A673 (cell line): ENCODE data around the gene ROR1.

Experiments used
- EZH2 ChIP-seq: fragments of 200-600 bp; sonication (generic); IDR thresholded peaks from 2 replicates; pipeline ENCODE4 v1.6.1; 2017; ENCODE audit warnings: borderline replicate concordance, low read depth, mild to moderate bottlenecking, mixed read lengths, antibody characterized with exemption, low read length; ENCODE audit not compliant: poor library complexity, severe bottlenecking
- TF ChIP-seq, protein P1 (sequence below): fragments of 300-800, 200-600 bp; sonication (generic); conservative IDR thresholded peaks from 2 replicates; pipeline ENCODE4 v1.5.1; 2017; ENCODE audit warnings: low read depth, mild to moderate bottlenecking, antibody characterized with exemption, low read length, moderate library complexity, mixed read lengths

DNA sequence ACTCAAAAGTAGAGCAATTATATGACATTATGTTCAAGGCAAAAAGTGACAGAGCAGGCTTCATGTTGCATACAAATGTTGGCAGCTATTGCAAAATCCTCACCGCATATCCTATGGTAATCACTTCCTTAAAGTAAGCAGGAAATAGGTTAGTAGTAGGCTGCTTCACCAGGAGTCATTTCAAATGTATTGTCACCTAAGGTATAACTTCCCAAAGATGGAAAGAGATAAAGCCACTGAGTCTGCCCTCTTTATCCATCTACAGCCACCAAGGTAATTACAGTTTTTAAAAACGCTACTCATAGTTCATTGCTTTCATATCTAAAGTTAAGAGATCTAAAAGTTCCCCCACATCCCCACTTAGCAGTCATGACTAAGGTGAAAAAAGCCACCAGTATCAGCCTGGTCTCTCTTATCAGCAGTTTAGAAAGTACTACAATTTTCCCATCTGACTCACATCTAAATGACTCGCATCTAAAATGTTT lies 398.0 kb downstream of the ROR1 start:
- TF ChIP-seq, protein P1, sequence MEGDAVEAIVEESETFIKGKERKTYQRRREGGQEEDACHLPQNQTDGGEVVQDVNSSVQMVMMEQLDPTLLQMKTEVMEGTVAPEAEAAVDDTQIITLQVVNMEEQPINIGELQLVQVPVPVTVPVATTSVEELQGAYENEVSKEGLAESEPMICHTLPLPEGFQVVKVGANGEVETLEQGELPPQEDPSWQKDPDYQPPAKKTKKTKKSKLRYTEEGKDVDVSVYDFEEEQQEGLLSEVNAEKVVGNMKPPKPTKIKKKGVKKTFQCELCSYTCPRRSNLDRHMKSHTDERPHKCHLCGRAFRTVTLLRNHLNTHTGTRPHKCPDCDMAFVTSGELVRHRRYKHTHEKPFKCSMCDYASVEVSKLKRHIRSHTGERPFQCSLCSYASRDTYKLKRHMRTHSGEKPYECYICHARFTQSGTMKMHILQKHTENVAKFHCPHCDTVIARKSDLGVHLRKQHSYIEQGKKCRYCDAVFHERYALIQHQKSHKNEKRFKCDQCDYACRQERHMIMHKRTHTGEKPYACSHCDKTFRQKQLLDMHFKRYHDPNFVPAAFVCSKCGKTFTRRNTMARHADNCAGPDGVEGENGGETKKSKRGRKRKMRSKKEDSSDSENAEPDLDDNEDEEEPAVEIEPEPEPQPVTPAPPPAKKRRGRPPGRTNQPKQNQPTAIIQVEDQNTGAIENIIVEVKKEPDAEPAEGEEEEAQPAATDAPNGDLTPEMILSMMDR: no peak
- TF ChIP-seq EZH2: no peak
